Ovary (tissue), 3 donors: Measurements from ENCODE around the gene RETN.

Source experiments
- EP300 ChIP-seq: sonication (generic); formaldehyde crosslinking; IDR thresholded peaks from one replicate; pipeline ENCODE4 v1.6.1; 2017; ENCODE audit warnings: antibody characterized with exemption
- TF ChIP-seq, protein P1 (sequence below), 3 donors: fragments of 450-650 bp in 2 of 3; fragments of 200-600 bp in 1 of 3; IDR thresholded peaks; one replicate each; pipeline versions ENCODE4 v1.5.1 to v1.8.0; 2016 to 2022; ENCODE audit warnings: antibody characterized with exemption in 3 of 3, mild to moderate bottlenecking in 1 of 3
- donor health status: DM: no; HTN: no; CAD: no.

DNA sequence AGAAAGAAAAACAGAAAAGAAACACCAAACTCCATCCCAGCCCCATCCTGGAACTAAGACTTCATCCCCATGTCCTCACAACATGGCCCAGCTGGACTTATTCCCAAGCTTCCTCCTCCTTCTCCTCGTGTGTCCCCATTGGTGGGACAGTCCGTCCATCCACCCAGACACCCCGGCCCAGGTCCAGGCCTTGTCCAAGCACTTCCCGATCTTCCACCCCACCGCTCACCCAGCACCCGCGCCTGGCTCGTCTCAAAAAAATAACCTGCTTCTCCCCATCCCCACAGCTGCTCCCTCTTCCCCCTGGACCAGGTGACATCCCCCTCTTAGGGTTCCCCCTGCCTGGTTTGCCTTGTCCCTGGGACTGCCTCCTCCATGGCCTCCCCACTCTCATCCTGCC is 34.5 kb downstream of the RETN start:
- TF ChIP-seq, protein P1, sequence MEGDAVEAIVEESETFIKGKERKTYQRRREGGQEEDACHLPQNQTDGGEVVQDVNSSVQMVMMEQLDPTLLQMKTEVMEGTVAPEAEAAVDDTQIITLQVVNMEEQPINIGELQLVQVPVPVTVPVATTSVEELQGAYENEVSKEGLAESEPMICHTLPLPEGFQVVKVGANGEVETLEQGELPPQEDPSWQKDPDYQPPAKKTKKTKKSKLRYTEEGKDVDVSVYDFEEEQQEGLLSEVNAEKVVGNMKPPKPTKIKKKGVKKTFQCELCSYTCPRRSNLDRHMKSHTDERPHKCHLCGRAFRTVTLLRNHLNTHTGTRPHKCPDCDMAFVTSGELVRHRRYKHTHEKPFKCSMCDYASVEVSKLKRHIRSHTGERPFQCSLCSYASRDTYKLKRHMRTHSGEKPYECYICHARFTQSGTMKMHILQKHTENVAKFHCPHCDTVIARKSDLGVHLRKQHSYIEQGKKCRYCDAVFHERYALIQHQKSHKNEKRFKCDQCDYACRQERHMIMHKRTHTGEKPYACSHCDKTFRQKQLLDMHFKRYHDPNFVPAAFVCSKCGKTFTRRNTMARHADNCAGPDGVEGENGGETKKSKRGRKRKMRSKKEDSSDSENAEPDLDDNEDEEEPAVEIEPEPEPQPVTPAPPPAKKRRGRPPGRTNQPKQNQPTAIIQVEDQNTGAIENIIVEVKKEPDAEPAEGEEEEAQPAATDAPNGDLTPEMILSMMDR (IDR thresholded peaks at IDR 0.05), result no peak
- TF ChIP-seq EP300, result no peak
